B cell (primary cell): ENCODE measurements around the gene CAMTA1. TPM values are rescaled to one million over a fixed set of nuclear protein-coding genes. Genes with fewer than 3 reads are reported as not detected.

Source experiments
- ATAC-seq: fragments of 200-7000 bp; cut with Tn5 transposase; one replicate; pipeline ENCODE4 v1.10.0; 2021; ENCODE audit warnings: low read depth, mild to moderate bottlenecking, moderate number of reproducible peaks, moderate library complexity
- CTCF ChIA-PET: fragments of 350-600 bp; sonication (Branson Sonifier 250); formaldehyde crosslinking; loops from one replicate; lab custom pipeline; 2021; ENCODE audit warnings: antibody characterized with exemption, inconsistent platforms; lab: Charles Lee
- POLR2A ChIA-PET: fragments of 350-600 bp; sonication (Branson Sonifier 250); formaldehyde crosslinking; loops from one replicate; lab custom pipeline; 2021; ENCODE audit warnings: antibody characterized with exemption; lab: Charles Lee
- DNase-seq: peaks from one replicate; pipeline ENCODE4 v3.0.0; 2013
- H2AFZ ChIP-seq: 2 replicates; pipeline ENCODE4 v1.6.1; 2012; ENCODE audit warnings: mild to moderate bottlenecking, low read depth, low read length; ENCODE audit not compliant: insufficient read depth, poor library complexity, severe bottlenecking
- H3K27ac ChIP-seq, 2 donors: 1 replicate in 1 of 2; 2 replicates in 1 of 2; pipeline ENCODE4 v1.5.1; 2012 to 2013; ENCODE audit warnings: low read length in 2 of 2, mild to moderate bottlenecking in 2 of 2, moderate library complexity in 1 of 2
- H3K27me3 ChIP-seq, 4 experiments: fragments of 200-600 bp in 1 of 4; sonication (generic) in 1 of 4; replicated peaks in 1 of 4; 1 replicate in 2 of 4; 2 replicates in 2 of 4; pipeline versions ENCODE4 v1.6.1 to v1.7.0; 2013 to 2016; ENCODE audit warnings: low read length in 3 of 4, mild to moderate bottlenecking in 2 of 4, mixed read lengths in 1 of 4, moderate library complexity in 1 of 4; ENCODE audit not compliant: insufficient read depth in 4 of 4, control insufficient read depth in 3 of 4; ENCODE audit errors: control extremely low read depth in 1 of 4
- H3K36me3 ChIP-seq, 2 experiments: replicated peaks in 1 of 2; 1 replicate in 1 of 2; 2 replicates in 1 of 2; pipeline versions ENCODE4 v1.6.1 to v1.7.1; 2013; ENCODE audit warnings: low read length in 1 of 2; ENCODE audit not compliant: insufficient read depth in 2 of 2, control insufficient read depth in 1 of 2; ENCODE audit errors: control extremely low read depth in 1 of 2, extremely low read depth in 1 of 2
- H3K4me1 ChIP-seq, 2 donors: fragments of 200-600 bp in 1 of 2; sonication (generic) in 1 of 2; 1 replicate in 1 of 2; 2 replicates in 1 of 2; pipeline versions ENCODE4 v1.5.1 to v1.6.1; 2013 to 2017; ENCODE audit warnings: low read length in 2 of 2; ENCODE audit not compliant: control insufficient read depth in 2 of 2, insufficient read depth in 2 of 2
- H3K4me2 ChIP-seq: replicated peaks from 2 replicates; pipeline ENCODE3; 2012; ENCODE audit warnings: mild to moderate bottlenecking, low read depth, low read length; ENCODE audit not compliant: poor library complexity, severe bottlenecking
- H3K4me3 ChIP-seq, 5 experiments: fragments of 200-600 bp in 1 of 5; sonication (generic) in 1 of 5; 1 replicate in 3 of 5; 2 replicates in 2 of 5; pipeline versions ENCODE4 v1.5.1 to v1.7.0; 2011 to 2016; ENCODE audit warnings: low read length in 4 of 5, mild to moderate bottlenecking in 4 of 5, low read depth in 2 of 5, control low read depth in 1 of 5, moderate library complexity in 1 of 5; ENCODE audit not compliant: insufficient read depth in 1 of 5; ENCODE audit errors: control extremely low read depth in 1 of 5, extremely low read depth in 1 of 5
- H3K79me2 ChIP-seq: fragments of 200-600 bp; sonication (generic); one replicate; pipeline ENCODE4 v1.6.0; 2016; ENCODE audit warnings: low read length; ENCODE audit not compliant: control insufficient read depth, insufficient read depth
- H3K9ac ChIP-seq: fragments of 200-600 bp; sonication (generic); 2 replicates; pipeline ENCODE4 v1.6.1; 2017; ENCODE audit warnings: mild to moderate bottlenecking, low read length, moderate library complexity
- H3K9me3 ChIP-seq, 3 donors: one replicate each; pipeline versions ENCODE4 v1.6.1 to v1.7.1; 2013; ENCODE audit warnings: low read length in 2 of 3; ENCODE audit not compliant: control insufficient read depth in 2 of 3, insufficient read depth in 1 of 3; ENCODE audit errors: control extremely low read depth in 1 of 3
- H4K20me1 ChIP-seq: 2 replicates; pipeline ENCODE4 v1.6.0; 2012; ENCODE audit warnings: mild to moderate bottlenecking, low read length; ENCODE audit not compliant: insufficient read depth, control insufficient read depth, poor library complexity, severe bottlenecking
- H3K27ac Mint-ChIP-seq: one replicate; pipeline ENCODE4 v1.8.0; 2021; ENCODE audit warnings: mixed read lengths
- H3K27me3 Mint-ChIP-seq: one replicate; pipeline ENCODE4 v1.8.0; 2021; ENCODE audit warnings: mixed read lengths
- H3K4me1 Mint-ChIP-seq: one replicate; pipeline ENCODE4 v1.8.0; 2021; ENCODE audit warnings: mixed read lengths
- H3K4me3 Mint-ChIP-seq: one replicate; pipeline ENCODE4 v1.8.0; 2021; ENCODE audit warnings: mixed read lengths
- H3K9me3 Mint-ChIP-seq: one replicate; pipeline ENCODE4 v1.8.0; 2022; ENCODE audit warnings: mixed read lengths; ENCODE audit not compliant: insufficient read depth
- CTCF ChIP-seq: fragments of 200-600 bp; IDR thresholded peaks from one replicate; pipeline ENCODE4 v1.8.0; 2022; ENCODE audit warnings: antibody characterized with exemption, mild to moderate bottlenecking
- EZH2 ChIP-seq: IDR thresholded peaks from 2 replicates; pipeline ENCODE4 v1.6.1; 2012; ENCODE audit warnings: borderline replicate concordance, low read depth, mild to moderate bottlenecking, moderate library complexity, low read length; ENCODE audit not compliant: insufficient read depth, poor library complexity, severe bottlenecking
- WGBS: methylation state at CpG from one replicate; pipeline ENCODE4 v1.1.5; 2013; ENCODE audit warnings: missing lambda C conversion rate; ENCODE audit not compliant: insufficient coverage; 5-methylcytosine and 5-hydroxymethylcytosine counted together
- intact Hi-C: fragments of 100-400 bp; cut with micrococcal nuclease; formaldehyde crosslinking; loops from one replicate; pipeline ENCODE4 v1.10.0; 2022
- polyA plus RNA-seq: library from polyadenylated mRNA; depleted of rRNA; stranded (reverse); fragments of >200 nt; gene quantifications from 2 replicates; pipeline ENCODE4 v1.2.3, GENCODE V29; 2012
- total RNA-seq, 2 donors: library from RNA; stranded (reverse); fragments of 120-200 nt in 1 of 2; gene quantifications; 1 replicate in 1 of 2; 2 replicates in 1 of 2; pipeline versions ENCODE4 v1.2.3 to v1.2.4, GENCODE V29; 2013 to 2022

CAMTA1 gene
- total and polyA plus RNA-seq, 2 donors (not counting 1 experiment from before 2014, with no cell fraction given): 42.2 to 45.7 TPM

GRCh38 chr1:7703321-7704213, 918.3 kb downstream of the CAMTA1 start:
- peak overlapping the region; percentile 47 for H3K9ac ChIP-seq

More at GRCh38 chr1:7703321-7704213, 918.3 kb downstream of the CAMTA1 start:
- H3K27ac Mint-ChIP-seq: peak overlapping the region; percentile 73
- Histone ChIP-seq H3K27me3 (peaks cover 0 to 15% (median 7%) of the 10 kb centered on the region in 4 experiments), H3K4me1 (peaks cover 6 to 15% of the 10 kb centered on the region in 2 donors), H4K20me1 (no peaks in the 10 kb centered on the region), H3K27ac (no peak overlapping the region), H3K9me3 (peaks cover 0 to 10% (median 2%) of the 10 kb centered on the region in 3 donors), H3K36me3 (no peaks in the 10 kb centered on the region), H2AFZ (peak overlapping the region; percentile 64), H3K4me3 (peak overlapping the region in 3 of 5 experiments; percentile 40 to 46 (median 41)), H3K4me2 (peak overlapping the region; percentile 95), H3K79me2 (no peaks in the 10 kb centered on the region)
- intact Hi-C loops: loop anchor here (1.0 to 5.0 kb wide), 4 partner anchors 23 to 259 kb away; partner anchors contain the start of genes PARK7 and VAMP3
- no peak for TF ChIP-seq EZH2
- TF ChIP-seq CTCF: no peak
- peaks cover 14% of the 10 kb centered on the region for H3K4me1 Mint-ChIP-seq
- DNase-seq (peak; percentile 32), ATAC-seq (peak; percentile 9)
- WGBS: 16% methylated on average over 47 of the region's 60 CpGs
- H3K4me3 Mint-ChIP-seq: peak overlapping the region; percentile 88
- H3K27me3 Mint-ChIP-seq: peaks cover 7% of the 10 kb centered on the region
- no peaks in the 10 kb centered on the region for H3K9me3 Mint-ChIP-seq
- ChIA-PET CTCF (interaction anchor here (0.7 to 4.2 kb wide), 4 partner anchors 23 to 50 kb away, joined by 3 to 13 read pairs (median 5); no protein-coding TSS in a partner anchor), POLR2A (interaction anchor here (0.7 to 1.0 kb wide), 2 partner anchors 23 to 1502 kb away, joined by 3 read pairs; no protein-coding TSS in a partner anchor)
